ENCODE measurements around the gene LRRC3.

Gene LRRC3

DNA sequence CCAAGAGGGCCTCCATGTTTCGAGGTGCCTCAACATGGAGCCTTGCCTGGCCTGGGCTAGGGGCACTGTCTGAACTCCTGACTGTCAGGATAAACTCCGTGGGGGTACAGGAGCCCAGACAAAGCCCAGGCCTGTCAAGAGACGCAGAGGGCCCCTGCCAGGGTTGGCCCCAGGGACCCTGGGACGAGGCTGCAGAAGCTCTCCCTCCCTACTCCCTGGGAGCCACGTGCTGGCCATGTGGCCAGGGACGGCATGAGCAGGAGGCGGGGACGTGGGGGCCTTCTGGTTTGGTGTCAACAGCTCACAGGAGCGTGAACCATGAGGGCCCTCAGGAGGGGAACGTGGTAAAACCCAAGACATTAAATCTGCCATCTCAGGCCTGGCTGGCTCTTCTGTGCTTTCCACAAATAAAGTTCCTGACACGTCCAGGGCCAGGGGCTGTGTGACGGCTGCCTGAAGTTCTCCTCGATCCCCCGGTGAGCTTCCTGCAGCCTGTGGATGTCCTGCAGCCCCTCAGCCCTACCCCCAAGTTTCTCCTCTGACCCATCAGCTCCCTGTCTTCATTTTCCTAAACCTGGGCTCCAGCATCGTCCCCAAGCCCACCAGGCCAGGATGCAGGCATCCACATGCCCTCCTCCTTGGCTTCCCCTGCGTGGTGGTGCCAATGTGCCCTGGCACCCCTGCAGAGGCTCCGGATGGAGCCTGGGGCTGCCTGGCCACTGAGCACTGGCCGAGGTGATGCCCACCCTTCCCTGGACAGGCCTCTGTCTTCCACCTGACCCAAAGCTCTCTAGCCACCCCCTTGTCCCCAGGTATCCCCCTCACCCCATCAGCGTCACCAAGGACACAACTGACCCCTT, 12.8 kb upstream of the LRRC3 start:
- TF ChIP-seq EZH2phosphoT487 (IDR thresholded peaks at IDR 0.05; ENCODE audit: low read depth) = no peak
- TF ChIP-seq, protein P1, sequence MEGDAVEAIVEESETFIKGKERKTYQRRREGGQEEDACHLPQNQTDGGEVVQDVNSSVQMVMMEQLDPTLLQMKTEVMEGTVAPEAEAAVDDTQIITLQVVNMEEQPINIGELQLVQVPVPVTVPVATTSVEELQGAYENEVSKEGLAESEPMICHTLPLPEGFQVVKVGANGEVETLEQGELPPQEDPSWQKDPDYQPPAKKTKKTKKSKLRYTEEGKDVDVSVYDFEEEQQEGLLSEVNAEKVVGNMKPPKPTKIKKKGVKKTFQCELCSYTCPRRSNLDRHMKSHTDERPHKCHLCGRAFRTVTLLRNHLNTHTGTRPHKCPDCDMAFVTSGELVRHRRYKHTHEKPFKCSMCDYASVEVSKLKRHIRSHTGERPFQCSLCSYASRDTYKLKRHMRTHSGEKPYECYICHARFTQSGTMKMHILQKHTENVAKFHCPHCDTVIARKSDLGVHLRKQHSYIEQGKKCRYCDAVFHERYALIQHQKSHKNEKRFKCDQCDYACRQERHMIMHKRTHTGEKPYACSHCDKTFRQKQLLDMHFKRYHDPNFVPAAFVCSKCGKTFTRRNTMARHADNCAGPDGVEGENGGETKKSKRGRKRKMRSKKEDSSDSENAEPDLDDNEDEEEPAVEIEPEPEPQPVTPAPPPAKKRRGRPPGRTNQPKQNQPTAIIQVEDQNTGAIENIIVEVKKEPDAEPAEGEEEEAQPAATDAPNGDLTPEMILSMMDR (IDR thresholded peaks at IDR 0.05; ENCODE audit: low read depth, low read length) = no peak
- H3K27me3 ChIP-seq (ENCODE audit: low read depth, low read length) = no peaks in the 10 kb centered on the region
- H3K4me1 ChIP-seq (ENCODE audit: low read length) = peaks cover 5% of the 10 kb centered on the region; the same call in 1 of the 2 replicates
- no peaks in the 10 kb centered on the region for H3K9me3 ChIP-seq (ENCODE audit: insufficient read depth, low read length)
- H3K9ac ChIP-seq (ENCODE audit: low read length) = no peak overlapping the region
- H2AFZ ChIP-seq (ENCODE audit: low read depth, low read length) = no peak overlapping the region
- H3K36me3 ChIP-seq (replicated peaks; ENCODE audit: low read depth, low read length) = peaks cover 4% of the 10 kb centered on the region
- no peak overlapping the region for H3K4me2 ChIP-seq (ENCODE audit: low read length)
- H4K20me1 ChIP-seq (ENCODE audit: insufficient read depth, low read length) = no peaks in the 10 kb centered on the region
- no peak overlapping the region for H3K4me3 ChIP-seq (ENCODE audit: low read length)
- no peaks in the 10 kb centered on the region for H3K79me2 ChIP-seq (ENCODE audit: low read length)
- no peak overlapping the region for H3K27ac ChIP-seq (ENCODE audit: low read length)

DNA sequence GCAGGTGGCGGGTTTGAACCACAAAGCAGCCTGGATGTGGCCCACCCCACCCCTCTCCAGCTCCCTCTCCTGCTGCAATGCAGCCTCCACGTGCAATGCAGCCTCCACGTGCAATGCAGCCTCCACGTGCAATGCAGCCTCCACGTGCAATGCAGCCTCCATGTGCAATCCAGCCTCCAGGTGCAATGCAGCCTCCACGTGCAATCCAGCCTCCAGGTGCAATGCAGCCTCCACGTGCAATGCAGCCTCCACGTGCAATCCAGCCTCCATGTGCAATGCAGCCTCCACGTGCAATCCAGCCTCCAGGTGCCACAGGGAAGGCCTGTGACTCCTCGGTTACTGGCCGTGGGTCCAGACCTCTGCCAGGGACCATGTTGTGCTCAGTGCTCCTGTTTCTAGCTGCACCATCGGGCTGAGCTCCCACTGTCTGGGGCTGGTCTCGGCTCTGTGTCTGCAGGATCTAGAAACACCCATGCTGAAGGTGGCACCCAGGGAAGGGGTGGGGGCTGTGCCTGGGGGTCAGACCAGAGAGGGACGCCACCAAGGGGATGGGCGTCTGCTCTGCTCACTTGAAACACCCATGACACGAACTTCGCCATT, 11.9 kb upstream of the LRRC3 start:
- H3K4me1 ChIP-seq (ENCODE audit: low read length) = peaks cover 5% of the 10 kb centered on the region; the same call in 1 of the 2 replicates
- no peaks in the 10 kb centered on the region for H3K27me3 ChIP-seq (ENCODE audit: low read depth, low read length)
- no peak overlapping the region for H3K27ac ChIP-seq (ENCODE audit: low read length)
- TF ChIP-seq EZH2phosphoT487 (IDR thresholded peaks at IDR 0.05; ENCODE audit: low read depth) = no peak
- TF ChIP-seq, protein P1 (IDR thresholded peaks at IDR 0.05; ENCODE audit: low read depth, low read length) = no peak
- no peak overlapping the region for H3K4me2 ChIP-seq (ENCODE audit: low read length)
- no peaks in the 10 kb centered on the region for H3K9me3 ChIP-seq (ENCODE audit: insufficient read depth, low read length)
- H3K79me2 ChIP-seq (ENCODE audit: low read length) = no peaks in the 10 kb centered on the region
- H2AFZ ChIP-seq (ENCODE audit: low read depth, low read length) = no peak overlapping the region
- H3K9ac ChIP-seq (ENCODE audit: low read length) = no peak overlapping the region
- H3K4me3 ChIP-seq (ENCODE audit: low read length) = no peak overlapping the region
- H3K36me3 ChIP-seq (replicated peaks; ENCODE audit: low read depth, low read length) = peaks cover 4% of the 10 kb centered on the region
- no peaks in the 10 kb centered on the region for H4K20me1 ChIP-seq (ENCODE audit: insufficient read depth, low read length)

DNA sequence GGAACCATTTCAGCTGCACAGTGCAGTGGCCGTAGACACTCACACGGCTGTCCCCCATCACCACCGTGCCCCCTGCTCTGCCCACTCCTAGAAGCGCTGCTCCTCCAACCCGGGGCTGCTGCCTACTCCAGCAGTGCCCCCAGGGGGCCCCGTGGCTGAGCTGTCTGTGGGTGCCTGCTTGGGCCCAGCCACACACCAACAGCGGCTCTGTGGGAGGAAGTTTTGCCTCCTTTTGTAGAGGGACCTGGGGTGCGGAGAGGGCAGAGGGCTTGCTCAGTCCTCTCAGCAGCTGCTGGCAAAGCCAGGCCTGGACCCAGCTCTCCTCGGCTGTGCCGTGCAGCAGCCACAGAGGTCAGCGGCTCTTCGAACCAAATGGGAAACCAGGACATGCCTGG, 11.4 kb upstream of the LRRC3 start:
- H3K9me3 ChIP-seq (ENCODE audit: insufficient read depth, low read length) = no peaks in the 10 kb centered on the region
- H3K4me2 ChIP-seq (ENCODE audit: low read length) = no peak overlapping the region

DNA sequence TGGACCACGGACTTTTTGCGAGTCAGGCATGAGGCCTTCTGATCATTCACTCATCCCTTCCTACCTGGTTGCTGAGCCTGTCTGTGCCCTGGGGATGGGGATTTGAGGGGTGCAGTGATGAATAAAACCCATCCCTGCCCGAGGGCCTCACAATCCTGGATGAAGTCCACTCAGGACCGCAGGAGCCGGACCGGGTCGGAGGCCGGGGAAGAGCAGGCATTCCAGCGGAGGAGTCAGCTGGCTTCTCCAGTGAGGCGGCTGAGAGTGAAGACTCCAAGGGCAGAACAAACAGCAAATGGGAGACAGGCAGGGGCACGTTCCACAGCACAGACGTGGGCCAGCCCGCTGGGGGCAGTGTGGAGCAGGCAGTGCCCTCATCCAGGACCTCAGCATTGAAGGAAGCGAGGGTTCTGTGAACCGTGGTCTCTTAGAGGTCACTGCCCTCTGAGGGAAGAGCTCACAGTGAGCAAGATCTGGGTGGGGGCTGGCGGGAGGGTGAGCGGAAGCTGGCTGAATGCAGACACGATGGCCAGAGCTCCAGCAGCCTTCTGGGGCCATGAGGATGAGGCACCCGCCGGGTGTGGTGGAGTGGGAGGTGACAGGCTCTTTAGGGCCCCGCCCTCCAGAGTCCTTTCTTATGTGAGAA, 10.9 kb upstream of the LRRC3 start:
- no peak overlapping the region for H3K4me3 ChIP-seq (ENCODE audit: low read length)
- H3K9me3 ChIP-seq (ENCODE audit: insufficient read depth, low read length) = no peaks in the 10 kb centered on the region
- no peaks in the 10 kb centered on the region for H3K27me3 ChIP-seq (ENCODE audit: low read depth, low read length)
- H4K20me1 ChIP-seq (ENCODE audit: insufficient read depth, low read length) = no peaks in the 10 kb centered on the region
- H3K4me2 ChIP-seq (ENCODE audit: low read length) = no peak overlapping the region
- H3K4me1 ChIP-seq (ENCODE audit: low read length) = peaks cover 5% of the 10 kb centered on the region; the same call in 1 of the 2 replicates
- peaks cover 4% of the 10 kb centered on the region for H3K36me3 ChIP-seq (replicated peaks; ENCODE audit: low read depth, low read length)
- no peaks in the 10 kb centered on the region for H3K79me2 ChIP-seq (ENCODE audit: low read length)
- no peak overlapping the region for H3K9ac ChIP-seq (ENCODE audit: low read length)
- H2AFZ ChIP-seq (ENCODE audit: low read depth, low read length) = no peak overlapping the region
- no peak for TF ChIP-seq EZH2phosphoT487 (IDR thresholded peaks at IDR 0.05; ENCODE audit: low read depth)
- TF ChIP-seq, protein P1 (IDR thresholded peaks at IDR 0.05; ENCODE audit: low read depth, low read length) = no peak
- H3K27ac ChIP-seq (ENCODE audit: low read length) = no peak overlapping the region

More for the DNA sequence above, 11.4 kb upstream of the LRRC3 start:
- Histone ChIP-seq H3K27me3 (ENCODE audit: low read depth, low read length) (no peaks in the 10 kb centered on the region), H2AFZ (ENCODE audit: low read depth, low read length) (no peak overlapping the region), H3K27ac (ENCODE audit: low read length) (no peak overlapping the region), H3K4me3 (ENCODE audit: low read length) (no peak overlapping the region), H3K4me1 (ENCODE audit: low read length) (peaks cover 5% of the 10 kb centered on the region; the same call in 1 of the 2 replicates), H3K36me3 (replicated peaks; ENCODE audit: low read depth, low read length) (peaks cover 4% of the 10 kb centered on the region), H4K20me1 (ENCODE audit: insufficient read depth, low read length) (no peaks in the 10 kb centered on the region), H3K79me2 (ENCODE audit: low read length) (no peaks in the 10 kb centered on the region), H3K9ac (ENCODE audit: low read length) (no peak overlapping the region)
- no peak for TF ChIP-seq EZH2phosphoT487 (IDR thresholded peaks at IDR 0.05; ENCODE audit: low read depth)
